SKM-1 treated with dmso at 0.1 percent for 144 hours (cell line): ENCODE data around the gene ENPP7.

Experiments
- DNase-seq: peaks from one replicate; lab custom pipeline; 2025; ENCODE audit not compliant: unreplicated experiment; lab: John Stamatoyannopoulos, UW

Gene ENPP7

DNA sequence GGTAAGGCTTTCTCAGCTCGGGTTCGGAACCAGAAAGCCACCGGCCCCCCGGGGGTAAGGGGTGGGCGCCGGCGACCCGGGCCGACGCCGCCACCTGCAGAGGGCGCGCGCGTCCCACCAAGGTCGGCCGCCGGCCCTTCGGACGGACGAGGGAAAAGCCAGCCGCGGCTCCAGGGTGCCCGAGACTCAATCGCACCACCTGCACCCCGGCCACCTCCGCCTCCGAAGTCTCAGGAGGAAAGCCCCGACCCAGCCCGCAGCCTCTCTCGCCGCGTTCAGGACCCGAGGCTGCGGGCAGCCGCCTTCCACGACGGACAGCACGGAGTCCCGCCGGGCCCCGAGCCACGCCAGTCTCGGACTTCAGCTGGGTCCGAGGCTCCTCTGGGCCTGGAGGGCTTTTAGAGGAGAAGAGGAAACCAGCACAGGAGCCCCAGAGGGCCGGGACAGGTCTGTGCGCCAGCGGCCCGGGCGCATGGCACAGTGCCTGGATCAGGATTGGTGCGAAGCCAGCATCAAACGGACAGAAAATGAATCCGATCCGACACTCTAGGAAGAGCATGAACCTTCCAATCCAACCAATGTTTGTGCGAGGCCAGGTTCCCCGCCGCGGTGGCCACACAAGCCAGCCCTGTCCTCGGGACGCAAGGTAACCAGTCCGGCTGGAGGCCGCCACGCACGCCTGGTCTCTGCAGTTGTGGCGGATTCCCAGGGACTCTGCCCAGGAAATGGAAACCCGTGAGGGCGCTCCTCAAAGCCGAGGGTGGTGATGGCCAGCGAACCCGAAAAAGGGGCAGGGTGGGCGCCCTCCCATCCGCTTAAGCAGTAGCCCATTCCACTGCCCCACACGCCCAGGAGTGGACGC is 59.4 kb downstream of the ENPP7 start:
- DNase-seq, result no peak

DNA sequence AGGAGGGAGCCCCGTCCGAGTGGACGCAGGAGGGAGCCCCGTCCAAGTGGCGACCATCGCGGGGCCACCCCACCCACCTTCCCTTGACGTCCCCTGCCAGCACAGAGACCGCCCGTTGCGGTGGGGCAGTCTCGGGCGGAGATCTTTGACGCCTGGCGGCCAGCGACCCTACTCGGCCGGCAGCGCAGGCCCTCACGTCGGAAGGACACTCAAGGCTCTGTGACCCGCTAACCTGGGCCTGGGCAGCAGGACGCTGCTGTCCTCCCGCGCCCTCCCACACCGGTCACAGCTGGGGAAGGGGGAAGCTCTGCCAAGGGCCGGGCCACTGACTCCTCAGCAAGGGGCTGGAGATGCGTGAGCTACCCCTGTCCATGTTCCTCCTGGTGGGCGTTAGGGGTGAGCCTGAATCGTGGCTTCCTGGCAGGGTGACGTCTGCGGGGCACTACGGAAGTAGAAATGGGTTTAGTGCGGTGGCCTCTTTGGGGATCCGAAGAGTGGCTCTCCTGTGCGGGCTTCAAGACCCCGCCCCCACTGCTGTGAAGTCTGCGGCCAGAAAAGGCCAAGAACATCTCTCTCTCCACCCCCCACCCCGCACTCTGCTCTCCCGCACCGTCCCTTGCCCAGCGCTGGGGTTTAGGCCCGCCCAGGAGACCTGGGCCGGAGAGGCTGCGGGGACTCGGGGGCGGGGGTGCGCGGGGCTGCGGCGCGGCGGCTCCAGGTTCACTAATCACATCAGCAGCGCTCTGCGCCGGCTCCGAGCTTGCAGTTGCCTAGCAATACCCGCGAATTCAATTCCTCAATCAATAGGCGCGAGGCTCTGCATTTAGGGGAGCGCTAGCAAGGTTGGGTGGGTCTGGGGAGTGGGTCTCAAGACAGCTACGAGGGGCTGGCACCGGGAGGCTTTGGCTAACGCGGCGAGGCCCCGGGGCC is 60.3 kb downstream of the ENPP7 start:
- DNase-seq, result no peak

DNA sequence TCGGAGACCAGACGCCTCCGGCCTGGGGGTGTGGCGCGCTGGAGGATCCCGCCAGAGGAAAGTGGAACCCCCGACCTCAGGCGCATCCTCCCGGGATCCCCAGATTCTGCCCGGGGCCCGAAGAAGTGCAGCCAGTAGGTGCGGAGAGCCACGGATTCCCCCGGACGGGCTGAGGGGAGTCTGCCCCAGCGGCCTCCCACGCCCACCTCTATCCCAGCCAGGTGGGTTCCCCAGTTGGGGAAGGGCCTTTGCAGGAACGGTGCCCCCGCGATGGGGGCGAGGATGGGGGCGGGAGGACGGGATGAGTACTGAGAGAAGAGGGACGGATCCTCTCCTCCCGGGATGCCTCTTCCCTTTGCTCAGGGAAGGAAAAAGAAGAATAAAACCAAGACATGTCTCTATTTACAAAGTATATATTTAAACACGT is 61.0 kb downstream of the ENPP7 start:
- no peak for DNase-seq
